Liver (tissue), 9 donors: ENCODE results near the gene EDA. TPM values are rescaled to one million over a fixed set of nuclear protein-coding genes. Genes with fewer than 3 reads are reported as not detected.

Experiments
- DNase-seq: peaks from one replicate; pipeline ENCODE4 v3.0.0-alpha.2; 2017; ENCODE audit warnings: low spot score
- H3K27ac ChIP-seq, 2 donors: one replicate each; pipeline ENCODE4 v1.7.0; 2013; ENCODE audit warnings: inconsistent platforms in 2 of 2, low read length in 2 of 2, control low read depth in 1 of 2, low read depth in 1 of 2, mild to moderate bottlenecking in 1 of 2
- H3K27me3 ChIP-seq, 4 donors: one replicate each; pipeline versions ENCODE4 v1.6.1 to v1.7.0; 2013; ENCODE audit warnings: low read length in 3 of 4, inconsistent platforms in 1 of 4, mild to moderate bottlenecking in 1 of 4, moderate library complexity in 1 of 4; ENCODE audit not compliant: control insufficient read depth in 4 of 4, insufficient read depth in 4 of 4
- H3K36me3 ChIP-seq, 4 donors: one replicate each; pipeline versions ENCODE4 v1.6.1 to v1.7.0; 2013; ENCODE audit warnings: low read length in 3 of 4, mild to moderate bottlenecking in 3 of 4, low read depth in 1 of 4, moderate library complexity in 1 of 4; ENCODE audit not compliant: control insufficient read depth in 4 of 4, insufficient read depth in 3 of 4
- H3K4me1 ChIP-seq, 4 donors: one replicate each; pipeline versions ENCODE4 v1.6.1 to v1.7.0; 2013; ENCODE audit warnings: low read length in 3 of 4, mild to moderate bottlenecking in 3 of 4, moderate library complexity in 1 of 4; ENCODE audit not compliant: control insufficient read depth in 4 of 4, insufficient read depth in 4 of 4
- H3K4me3 ChIP-seq, 3 donors: one replicate each; pipeline versions ENCODE4 v1.6.1 to v1.7.0; 2013; ENCODE audit warnings: low read length in 3 of 3, control low read depth in 1 of 3, low read depth in 1 of 3, mild to moderate bottlenecking in 1 of 3
- H3K9ac ChIP-seq, 2 donors: one replicate each; pipeline ENCODE4 v1.7.0; 2013; ENCODE audit warnings: low read length in 2 of 2, mild to moderate bottlenecking in 2 of 2, moderate library complexity in 2 of 2, control low read depth in 1 of 2, low read depth in 1 of 2
- H3K9me3 ChIP-seq, 4 donors: one replicate each; pipeline versions ENCODE4 v1.6.1 to v1.7.0; 2013; ENCODE audit warnings: low read length in 3 of 4; ENCODE audit not compliant: control insufficient read depth in 4 of 4
- EGR1 ChIP-seq, 2 donors: IDR thresholded peaks; 2 replicates each; pipeline ENCODE4 v1.6.1; 2016 to 2018; ENCODE audit warnings: antibody characterized with exemption in 2 of 2, low read depth in 2 of 2
- FOXA1 ChIP-seq: IDR thresholded peaks from 2 replicates; pipeline ENCODE4 v1.6.1; 2016; ENCODE audit warnings: antibody characterized with exemption
- FOXA2 ChIP-seq: IDR thresholded peaks from 2 replicates; pipeline ENCODE4 v1.6.1; 2016; ENCODE audit warnings: antibody characterized with exemption
- GABPA ChIP-seq, 2 donors: IDR thresholded peaks in 1 of 2; conservative IDR thresholded peaks in 1 of 2; 2 replicates each; pipeline ENCODE4 v1.6.1; 2016; ENCODE audit warnings: antibody characterized with exemption in 2 of 2, mild to moderate bottlenecking in 1 of 2, moderate library complexity in 1 of 2
- HNF4A ChIP-seq, 2 donors: conservative IDR thresholded peaks; 2 replicates each; pipeline ENCODE4 v1.6.1; 2016; ENCODE audit warnings: antibody characterized with exemption in 2 of 2, mild to moderate bottlenecking in 2 of 2
- HNF4G ChIP-seq: IDR thresholded peaks from 2 replicates; pipeline ENCODE4 v1.6.1; 2016; ENCODE audit warnings: antibody characterized with exemption
- JUND ChIP-seq, 2 donors: IDR thresholded peaks; 2 replicates each; pipeline ENCODE4 v1.6.1; 2016; ENCODE audit warnings: antibody characterized with exemption in 2 of 2
- NR2F2 ChIP-seq: IDR thresholded peaks from 2 replicates; pipeline ENCODE4 v1.6.1; 2016; ENCODE audit warnings: antibody characterized with exemption
- RAD21 ChIP-seq, 2 donors: IDR thresholded peaks; 2 replicates each; pipeline ENCODE4 v1.6.1; 2016; ENCODE audit warnings: antibody characterized with exemption in 2 of 2, mild to moderate bottlenecking in 2 of 2
- RXRA ChIP-seq, 2 donors: IDR thresholded peaks; 2 replicates each; pipeline ENCODE4 v1.6.1; 2017 to 2018; ENCODE audit warnings: antibody characterized with exemption in 2 of 2, mild to moderate bottlenecking in 1 of 2
- SP1 ChIP-seq: IDR thresholded peaks from 2 replicates; pipeline ENCODE4 v1.6.1; 2018; ENCODE audit warnings: antibody characterized with exemption, mild to moderate bottlenecking
- TAF1 ChIP-seq: conservative IDR thresholded peaks from 2 replicates; pipeline ENCODE4 v1.6.1; 2016; ENCODE audit warnings: antibody characterized with exemption, mild to moderate bottlenecking
- YY1 ChIP-seq: IDR thresholded peaks from 2 replicates; pipeline ENCODE4 v1.6.1; 2016; ENCODE audit warnings: antibody characterized with exemption, mild to moderate bottlenecking
- WGBS: extraction: QIAGEN DNeasy Blood & Tissue Kit; methylation state at CpG from one replicate; pipeline ENCODE4 v1.1.7; 2013; 5-methylcytosine and 5-hydroxymethylcytosine counted together
- polyA plus RNA-seq, 2 donors: library from polyadenylated mRNA; stranded (reverse) in 1 of 2; unstranded in 1 of 2; fragments of 200-250 nt in 1 of 2; fragments of >200 nt in 1 of 2; fragmentation: Nextera tagmentation in 1 of 2; extraction: Ambion mirVana in 1 of 2; gene quantifications; one replicate each; pipeline versions ENCODE4 v1.2.1 to v1.2.3, GENCODE V29; 2013 to 2015
- total RNA-seq, 2 donors: library from RNA; depleted of rRNA; stranded (reverse); fragments of >200 nt; gene quantifications; one replicate each; pipeline ENCODE4 v1.2.3, GENCODE V29; 2014
- TF ChIP-seq, protein P1 (sequence below): fragments of 150-350 bp; IDR thresholded peaks from 2 replicates; pipeline ENCODE4 v1.5.1; 2017; ENCODE audit warnings: improper control_type of control experiment, low read depth, low read length; ENCODE audit not compliant: missing input control
- TF ChIP-seq, protein P2 (sequence below): IDR thresholded peaks from 2 replicates; pipeline ENCODE4 v1.6.1; 2016; ENCODE audit warnings: antibody characterized with exemption, mild to moderate bottlenecking
- TF ChIP-seq, protein P3 (sequence below): IDR thresholded peaks from 2 replicates; pipeline ENCODE4 v1.6.1; 2016; ENCODE audit warnings: antibody characterized with exemption
- TF ChIP-seq, protein P4 (sequence below): IDR thresholded peaks from 2 replicates; pipeline ENCODE4 v1.6.1; 2016; ENCODE audit warnings: antibody characterized with exemption
- TF ChIP-seq, protein P5 (sequence below): IDR thresholded peaks from 2 replicates; pipeline ENCODE4 v1.6.1; 2016; ENCODE audit warnings: antibody characterized with exemption
- donor health status: healthy.
- donor health status: healthy.
- donor health status: healthy.
- donor health status: healthy.
- donor health status: healthy.

Gene EDA
- total and polyA plus RNA-seq, 4 donors = 0.39 to 2.6 (median 1.5) TPM

DNA sequence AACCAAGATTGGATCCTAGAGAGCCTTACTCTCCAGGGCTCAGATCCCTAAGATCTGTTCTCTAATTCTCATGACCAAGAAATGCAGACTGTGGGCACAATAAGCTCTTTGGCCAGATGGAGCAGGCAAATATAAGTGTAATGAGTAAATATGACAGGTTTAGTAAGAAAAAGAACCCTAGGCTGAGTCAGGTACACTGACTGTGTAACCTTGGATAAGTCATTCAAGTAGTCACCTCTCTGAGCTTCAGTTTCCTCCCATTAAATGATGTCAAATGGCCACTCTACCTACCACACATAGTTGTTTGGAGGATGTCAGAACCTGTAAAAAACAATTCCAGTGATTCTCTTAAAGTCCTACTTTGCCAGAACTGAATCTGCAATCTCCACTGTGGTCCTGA is 8.3 kb upstream of the EDA start:
- peaks cover 0 to 2% (median 0%) of the 10 kb centered on the region in 4 donors for H3K27me3 ChIP-seq
- H3K36me3 ChIP-seq = no peaks in the 10 kb centered on the region
- H3K9ac ChIP-seq = no peak overlapping the region
- H3K4me3 ChIP-seq = no peak overlapping the region
- H3K9me3 ChIP-seq = no peaks in the 10 kb centered on the region
- H3K27ac ChIP-seq = no peak overlapping the region
- DNase-seq = no peak
- TF ChIP-seq EGR1 (IDR thresholded peaks at IDR 0.05; ENCODE audit: low read depth in 2 of 2) = no peak
- TF ChIP-seq RXRA (IDR thresholded peaks at IDR 0.05) = no peak
- no peak for TF ChIP-seq FOXA1
- peaks cover 0 to 2% (median 0%) of the 10 kb centered on the region in 4 donors for H3K4me1 ChIP-seq

DNA sequence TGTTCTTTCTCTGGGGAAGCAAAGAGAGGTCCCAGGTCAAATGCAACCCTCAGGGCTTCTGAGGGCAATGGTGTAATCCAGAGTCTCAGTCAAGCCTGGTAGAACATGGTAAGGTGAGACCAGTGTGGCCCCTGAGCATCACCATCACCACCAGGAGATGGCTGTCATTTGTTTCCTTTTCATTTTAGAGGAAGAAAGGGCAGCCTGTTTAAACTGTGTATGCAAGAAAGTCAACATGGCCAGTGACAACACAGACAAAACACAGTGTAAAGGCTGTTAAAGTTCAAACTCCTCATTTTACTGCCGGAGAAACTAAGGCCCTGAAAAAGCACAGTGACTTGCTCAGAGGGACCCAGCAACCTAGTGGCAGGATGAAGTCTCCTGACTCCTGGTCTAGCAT is 2.0 kb upstream of the EDA start:
- no peaks in the 10 kb centered on the region for H3K36me3 ChIP-seq
- peaks cover 0 to 8% (median 3%) of the 10 kb centered on the region in 4 donors for H3K4me1 ChIP-seq
- WGBS = 70% methylated on average over 1 of the region's 1 CpG
- no peak overlapping the region for H3K4me3 ChIP-seq
- TF ChIP-seq NR2F2 = no peak
- TF ChIP-seq, protein P1, sequence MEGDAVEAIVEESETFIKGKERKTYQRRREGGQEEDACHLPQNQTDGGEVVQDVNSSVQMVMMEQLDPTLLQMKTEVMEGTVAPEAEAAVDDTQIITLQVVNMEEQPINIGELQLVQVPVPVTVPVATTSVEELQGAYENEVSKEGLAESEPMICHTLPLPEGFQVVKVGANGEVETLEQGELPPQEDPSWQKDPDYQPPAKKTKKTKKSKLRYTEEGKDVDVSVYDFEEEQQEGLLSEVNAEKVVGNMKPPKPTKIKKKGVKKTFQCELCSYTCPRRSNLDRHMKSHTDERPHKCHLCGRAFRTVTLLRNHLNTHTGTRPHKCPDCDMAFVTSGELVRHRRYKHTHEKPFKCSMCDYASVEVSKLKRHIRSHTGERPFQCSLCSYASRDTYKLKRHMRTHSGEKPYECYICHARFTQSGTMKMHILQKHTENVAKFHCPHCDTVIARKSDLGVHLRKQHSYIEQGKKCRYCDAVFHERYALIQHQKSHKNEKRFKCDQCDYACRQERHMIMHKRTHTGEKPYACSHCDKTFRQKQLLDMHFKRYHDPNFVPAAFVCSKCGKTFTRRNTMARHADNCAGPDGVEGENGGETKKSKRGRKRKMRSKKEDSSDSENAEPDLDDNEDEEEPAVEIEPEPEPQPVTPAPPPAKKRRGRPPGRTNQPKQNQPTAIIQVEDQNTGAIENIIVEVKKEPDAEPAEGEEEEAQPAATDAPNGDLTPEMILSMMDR = no peak
- TF ChIP-seq HNF4G = no peak
- TF ChIP-seq RXRA (IDR thresholded peaks at IDR 0.05) = no peak
- no peak for TF ChIP-seq RAD21 (IDR thresholded peaks at IDR 0.05)
- TF ChIP-seq HNF4A (conservative IDR thresholded peaks at IDR 0.05) = no peak
- TF ChIP-seq, protein P2, sequence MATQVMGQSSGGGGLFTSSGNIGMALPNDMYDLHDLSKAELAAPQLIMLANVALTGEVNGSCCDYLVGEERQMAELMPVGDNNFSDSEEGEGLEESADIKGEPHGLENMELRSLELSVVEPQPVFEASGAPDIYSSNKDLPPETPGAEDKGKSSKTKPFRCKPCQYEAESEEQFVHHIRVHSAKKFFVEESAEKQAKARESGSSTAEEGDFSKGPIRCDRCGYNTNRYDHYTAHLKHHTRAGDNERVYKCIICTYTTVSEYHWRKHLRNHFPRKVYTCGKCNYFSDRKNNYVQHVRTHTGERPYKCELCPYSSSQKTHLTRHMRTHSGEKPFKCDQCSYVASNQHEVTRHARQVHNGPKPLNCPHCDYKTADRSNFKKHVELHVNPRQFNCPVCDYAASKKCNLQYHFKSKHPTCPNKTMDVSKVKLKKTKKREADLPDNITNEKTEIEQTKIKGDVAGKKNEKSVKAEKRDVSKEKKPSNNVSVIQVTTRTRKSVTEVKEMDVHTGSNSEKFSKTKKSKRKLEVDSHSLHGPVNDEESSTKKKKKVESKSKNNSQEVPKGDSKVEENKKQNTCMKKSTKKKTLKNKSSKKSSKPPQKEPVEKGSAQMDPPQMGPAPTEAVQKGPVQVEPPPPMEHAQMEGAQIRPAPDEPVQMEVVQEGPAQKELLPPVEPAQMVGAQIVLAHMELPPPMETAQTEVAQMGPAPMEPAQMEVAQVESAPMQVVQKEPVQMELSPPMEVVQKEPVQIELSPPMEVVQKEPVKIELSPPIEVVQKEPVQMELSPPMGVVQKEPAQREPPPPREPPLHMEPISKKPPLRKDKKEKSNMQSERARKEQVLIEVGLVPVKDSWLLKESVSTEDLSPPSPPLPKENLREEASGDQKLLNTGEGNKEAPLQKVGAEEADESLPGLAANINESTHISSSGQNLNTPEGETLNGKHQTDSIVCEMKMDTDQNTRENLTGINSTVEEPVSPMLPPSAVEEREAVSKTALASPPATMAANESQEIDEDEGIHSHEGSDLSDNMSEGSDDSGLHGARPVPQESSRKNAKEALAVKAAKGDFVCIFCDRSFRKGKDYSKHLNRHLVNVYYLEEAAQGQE = no peak
- TF ChIP-seq, protein P3, sequence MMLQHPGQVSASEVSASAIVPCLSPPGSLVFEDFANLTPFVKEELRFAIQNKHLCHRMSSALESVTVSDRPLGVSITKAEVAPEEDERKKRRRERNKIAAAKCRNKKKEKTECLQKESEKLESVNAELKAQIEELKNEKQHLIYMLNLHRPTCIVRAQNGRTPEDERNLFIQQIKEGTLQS = no peak
- TF ChIP-seq, protein P4, sequence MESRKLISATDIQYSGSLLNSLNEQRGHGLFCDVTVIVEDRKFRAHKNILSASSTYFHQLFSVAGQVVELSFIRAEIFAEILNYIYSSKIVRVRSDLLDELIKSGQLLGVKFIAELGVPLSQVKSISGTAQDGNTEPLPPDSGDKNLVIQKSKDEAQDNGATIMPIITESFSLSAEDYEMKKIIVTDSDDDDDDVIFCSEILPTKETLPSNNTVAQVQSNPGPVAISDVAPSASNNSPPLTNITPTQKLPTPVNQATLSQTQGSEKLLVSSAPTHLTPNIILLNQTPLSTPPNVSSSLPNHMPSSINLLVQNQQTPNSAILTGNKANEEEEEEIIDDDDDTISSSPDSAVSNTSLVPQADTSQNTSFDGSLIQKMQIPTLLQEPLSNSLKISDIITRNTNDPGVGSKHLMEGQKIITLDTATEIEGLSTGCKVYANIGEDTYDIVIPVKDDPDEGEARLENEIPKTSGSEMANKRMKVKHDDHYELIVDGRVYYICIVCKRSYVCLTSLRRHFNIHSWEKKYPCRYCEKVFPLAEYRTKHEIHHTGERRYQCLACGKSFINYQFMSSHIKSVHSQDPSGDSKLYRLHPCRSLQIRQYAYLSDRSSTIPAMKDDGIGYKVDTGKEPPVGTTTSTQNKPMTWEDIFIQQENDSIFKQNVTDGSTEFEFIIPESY = no peak
- no peak for TF ChIP-seq SP1
- no peak for TF ChIP-seq GABPA (IDR thresholded peaks at IDR 0.05 in 1 of 2, conservative IDR thresholded peaks at IDR 0.05 in 1 of 2)
- TF ChIP-seq YY1 = no peak
- TF ChIP-seq, protein P5, sequence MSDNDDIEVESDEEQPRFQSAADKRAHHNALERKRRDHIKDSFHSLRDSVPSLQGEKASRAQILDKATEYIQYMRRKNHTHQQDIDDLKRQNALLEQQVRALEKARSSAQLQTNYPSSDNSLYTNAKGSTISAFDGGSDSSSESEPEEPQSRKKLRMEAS = no peak
- TF ChIP-seq FOXA1 = no peak
- no peak for TF ChIP-seq TAF1
- TF ChIP-seq EGR1 (IDR thresholded peaks at IDR 0.05; ENCODE audit: low read depth in 2 of 2) = no peak
- TF ChIP-seq JUND (IDR thresholded peaks at IDR 0.05) = no peak
- TF ChIP-seq FOXA2 = no peak
- no peak overlapping the region for H3K27ac ChIP-seq
- H3K9ac ChIP-seq = no peak overlapping the region
- H3K27me3 ChIP-seq = no peaks in the 10 kb centered on the region
- H3K9me3 ChIP-seq = no peaks in the 10 kb centered on the region
- no peak for DNase-seq
